ENCODE results near the gene IGFBPL1. TPM values are rescaled to one million over a fixed set of nuclear protein-coding genes. Genes with fewer than 3 reads are reported as not detected.

IGFBPL1 gene
- total RNA-seq, 1 donor, result not detected

DNA sequence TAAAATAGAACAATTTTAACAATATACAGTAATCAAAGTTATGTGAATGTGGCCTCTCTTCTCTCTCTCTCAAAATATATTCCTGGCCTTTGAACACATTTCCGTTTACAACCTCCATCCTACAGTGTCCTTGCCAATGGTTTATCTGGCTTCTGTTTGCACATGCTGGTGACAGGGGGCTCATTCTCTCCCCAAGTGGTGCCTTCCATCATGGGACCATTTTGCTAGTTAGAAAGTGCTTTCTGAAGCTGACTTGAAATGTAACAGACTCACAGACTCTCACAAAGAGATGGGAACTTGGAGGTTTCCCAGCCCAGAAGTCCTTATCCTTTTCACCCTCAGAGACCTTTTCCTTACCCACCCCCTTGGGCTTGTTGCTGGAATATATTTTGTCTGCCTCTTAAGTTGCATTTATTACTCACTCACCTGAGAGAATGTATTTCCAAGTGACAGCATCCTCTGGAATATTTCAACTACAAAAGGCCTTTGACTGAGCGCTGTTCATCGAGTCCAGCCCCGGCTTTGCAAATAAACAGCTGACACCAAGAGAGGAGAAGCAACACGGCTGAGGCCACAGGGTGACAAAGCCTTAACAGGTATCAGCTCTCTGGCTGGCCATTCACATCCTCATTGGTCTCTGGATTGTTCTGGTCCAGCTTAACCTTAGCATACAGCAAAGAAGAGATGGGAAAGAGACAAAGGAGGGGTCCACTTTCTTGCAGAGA is 49.2 kb downstream of the IGFBPL1 start:
- TF ChIP-seq CTCF (IDR thresholded peaks at IDR 0.05; ENCODE audit: insufficient read depth, low read depth, low read length), result no peak
- H3K4me3 ChIP-seq (ENCODE audit: low read depth, low read length), result no peak overlapping the region
- DNase-seq (ENCODE audit: low read depth), result no peak

- no peak overlapping the region for H3K4me3 ChIP-seq (ENCODE audit: low read depth, low read length)
- no peak for DNase-seq (ENCODE audit: low read depth)
- no peak for TF ChIP-seq CTCF (IDR thresholded peaks at IDR 0.05; ENCODE audit: insufficient read depth, low read depth, low read length)
Observed at GRCh38 chr9:38373679-38374078, 50.6 kb downstream of the IGFBPL1 start.

- DNase-seq (ENCODE audit: low read depth), result no peak
- H3K4me3 ChIP-seq (ENCODE audit: low read depth, low read length), result no peak overlapping the region
- no peak for TF ChIP-seq CTCF (IDR thresholded peaks at IDR 0.05; ENCODE audit: insufficient read depth, low read depth, low read length)
Observed at GRCh38 chr9:38372762-38373619, 51.3 kb downstream of the IGFBPL1 start.

- DNase-seq (ENCODE audit: low read depth), result peak; percentile 25
- TF ChIP-seq CTCF (IDR thresholded peaks at IDR 0.05; ENCODE audit: insufficient read depth, low read depth, low read length), result peak; percentile 28
- H3K4me3 ChIP-seq (ENCODE audit: low read depth, low read length), result no peak overlapping the region
Observed at GRCh38 chr9:38371495-38371894, 52.8 kb downstream of the IGFBPL1 start.

DNA sequence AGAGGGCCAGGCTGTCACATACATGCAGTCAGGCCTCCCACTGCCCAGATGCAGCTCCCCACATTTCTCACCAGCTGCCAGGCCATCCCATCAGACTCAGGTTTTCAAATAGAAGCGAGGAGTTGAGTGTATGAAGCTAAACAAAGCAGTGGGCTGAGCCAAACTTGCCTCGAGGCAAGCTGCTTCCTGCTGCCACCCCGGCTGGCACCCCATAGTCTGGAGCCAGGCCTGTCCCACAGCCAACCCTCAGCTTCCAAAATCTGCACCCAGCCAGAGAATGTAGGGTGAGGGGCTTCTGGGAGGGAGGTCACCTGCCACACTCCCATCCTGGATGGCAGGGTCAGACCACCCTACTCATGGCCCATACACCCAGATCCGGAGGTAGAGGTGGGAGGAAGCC is 54.1 kb downstream of the IGFBPL1 start:
- no peak overlapping the region for H3K4me3 ChIP-seq (ENCODE audit: low read depth, low read length)
- no peak for TF ChIP-seq CTCF (IDR thresholded peaks at IDR 0.05; ENCODE audit: insufficient read depth, low read depth, low read length)
- no peak for DNase-seq (ENCODE audit: low read depth)

- no peak overlapping the region for H3K4me3 ChIP-seq (ENCODE audit: low read depth, low read length)
- TF ChIP-seq CTCF (IDR thresholded peaks at IDR 0.05; ENCODE audit: insufficient read depth, low read depth, low read length), result no peak
- no peak for DNase-seq (ENCODE audit: low read depth)
Observed at GRCh38 chr9:38368731-38369130, 55.5 kb downstream of the IGFBPL1 start.

Measured in fibroblast of villous mesenchyme (primary cell).